Endothelial cell of umbilical vein (primary cell): ENCODE data around the gene PLPP3. TPM values are rescaled to one million over a fixed set of nuclear protein-coding genes. Genes with fewer than 3 reads are reported as not detected.

ENCODE experiments used
- BruUV-seq: library from RNA; stranded (reverse); fragments of 400-500 nt; replicated peaks from 2 replicates; lab custom pipeline; 2021; lab: Mats Ljungman, UMichigan
- CTCF ChIA-PET: fragments of 300-600, 350-600 bp; sonication (Branson Sonifier 250); formaldehyde crosslinking; loops from one replicate; lab custom pipeline; 2021; ENCODE audit warnings: antibody characterized with exemption, inconsistent platforms; lab: Charles Lee
- POLR2A ChIA-PET: fragments of 300-600, 350-600 bp; sonication (Branson Sonifier 250); formaldehyde crosslinking; loops from one replicate; lab custom pipeline; 2021; ENCODE audit warnings: antibody characterized with exemption, inconsistent platforms; lab: Charles Lee
- DNase-seq: peaks from one replicate; pipeline ENCODE4 v3.0.0-alpha.2; 2011; ENCODE audit warnings: low read depth, low spot score
- FAIRE-seq: peaks from 2 replicates; lab custom pipeline; 2011; peaks lifted over from hg19 to GRCh38; lab: Jason Lieb, UNC
- H2AFZ ChIP-seq: 2 replicates; pipeline ENCODE4 v1.6.0; 2012; ENCODE audit warnings: low read depth, low read length, control low read depth, inconsistent platforms
- H3K27ac ChIP-seq: 2 replicates; pipeline ENCODE4 v1.5.1; 2011; ENCODE audit warnings: low read depth, mild to moderate bottlenecking, control low read depth, low read length, moderate library complexity; ENCODE audit not compliant: insufficient read depth
- H3K27me3 ChIP-seq, 2 experiments: 2 replicates each; pipeline versions ENCODE4 v1.6.0 to v1.6.1; 2011; ENCODE audit warnings: low read length in 2 of 2, mixed read lengths in 1 of 2; ENCODE audit not compliant: control insufficient read depth in 2 of 2, insufficient read depth in 2 of 2
- H3K36me3 ChIP-seq, 2 experiments: 2 replicates in 1 of 2; 3 replicates in 1 of 2; pipeline ENCODE4 v1.5.1; 2011; ENCODE audit warnings: low read length in 2 of 2, mild to moderate bottlenecking in 1 of 2, moderate library complexity in 1 of 2; ENCODE audit not compliant: control insufficient read depth in 2 of 2, insufficient read depth in 2 of 2; ENCODE audit errors: extremely low read depth in 1 of 2
- H3K4me1 ChIP-seq: 3 replicates; pipeline ENCODE4 v1.5.1; 2011; ENCODE audit warnings: mild to moderate bottlenecking, low read length; ENCODE audit not compliant: control insufficient read depth, insufficient read depth; ENCODE audit errors: extremely low read depth
- H3K4me2 ChIP-seq: 2 replicates; pipeline ENCODE4 v1.6.1; 2011; ENCODE audit warnings: low read length, control low read depth, mixed read lengths; ENCODE audit not compliant: insufficient read depth
- H3K4me3 ChIP-seq, 3 experiments: fragments of 200-600 bp in 1 of 3; sonication (generic), shearing (Covaris generic) in 1 of 3; replicated peaks in 1 of 3; 2 replicates each; pipeline ENCODE4 v1.5.1; 2011 to 2016; ENCODE audit warnings: control low read depth in 3 of 3, low read length in 3 of 3, mild to moderate bottlenecking in 2 of 3, inconsistent platforms in 1 of 3, low read depth in 1 of 3, moderate library complexity in 1 of 3; ENCODE audit not compliant: insufficient read depth in 1 of 3
- H3K79me2 ChIP-seq: 2 replicates; pipeline ENCODE4 v1.6.0; 2012; ENCODE audit warnings: low read length, inconsistent platforms; ENCODE audit not compliant: control insufficient read depth, insufficient read depth
- H3K9ac ChIP-seq: replicated peaks from 2 replicates; pipeline ENCODE3; 2011; ENCODE audit warnings: low read length, control low read depth; ENCODE audit not compliant: insufficient read depth; ENCODE audit errors: extremely low read depth
- H3K9me1 ChIP-seq: replicated peaks from 3 replicates; pipeline ENCODE4 v1.6.0; 2011; ENCODE audit warnings: mild to moderate bottlenecking, low read length; ENCODE audit not compliant: control insufficient read depth, insufficient read depth; ENCODE audit errors: extremely low read depth
- H3K9me3 ChIP-seq: replicated peaks from 2 replicates; pipeline ENCODE4 v1.5.1; 2012; ENCODE audit warnings: low read length, inconsistent platforms; ENCODE audit not compliant: control insufficient read depth, insufficient read depth
- H4K20me1 ChIP-seq: replicated peaks from 2 replicates; pipeline ENCODE3; 2011; ENCODE audit warnings: mild to moderate bottlenecking, low read length; ENCODE audit not compliant: control insufficient read depth, insufficient read depth; ENCODE audit errors: extremely low read depth
- CTCF ChIP-seq, 2 donors: IDR thresholded peaks; 1 replicate in 1 of 2; 2 replicates in 1 of 2; pipeline ENCODE4 v1.5.1; 2011; ENCODE audit warnings: low read length in 2 of 2, mild to moderate bottlenecking in 2 of 2, moderate library complexity in 2 of 2, control low read depth in 1 of 2, inconsistent platforms in 1 of 2, low read depth in 1 of 2; ENCODE audit not compliant: insufficient read depth in 1 of 2; ENCODE audit errors: extremely low read depth in 1 of 2
- EZH2 ChIP-seq: IDR thresholded peaks from 2 replicates; pipeline ENCODE4 v1.6.1; 2012; ENCODE audit warnings: borderline replicate concordance, low read depth, mild to moderate bottlenecking, moderate library complexity, low read length, inconsistent platforms; ENCODE audit not compliant: severe bottlenecking
- FOS ChIP-seq: IDR thresholded peaks from 2 replicates; pipeline ENCODE4 v1.6.1; 2011; ENCODE audit warnings: mild to moderate bottlenecking, low read length, moderate library complexity, borderline replicate concordance; ENCODE audit not compliant: insufficient read depth
- GATA2 ChIP-seq: IDR thresholded peaks from 2 replicates; pipeline ENCODE4 v1.7.0; 2011; ENCODE audit warnings: low read depth, mild to moderate bottlenecking, moderate library complexity, mixed read lengths, low read length; ENCODE audit not compliant: insufficient read length, insufficient read depth
- JUN ChIP-seq: IDR thresholded peaks from 2 replicates; pipeline ENCODE4 v1.6.1; 2011; ENCODE audit warnings: borderline replicate concordance, low read depth; ENCODE audit not compliant: insufficient read length, insufficient read depth
- MAX ChIP-seq: IDR thresholded peaks from 2 replicates; pipeline ENCODE4 v1.6.1; 2011; ENCODE audit not compliant: insufficient read depth, insufficient read length
- MYC ChIP-seq: IDR thresholded peaks from one replicate; pipeline ENCODE4 v1.6.1; 2011; ENCODE audit warnings: mild to moderate bottlenecking, low read depth, low read length
- POLR2A ChIP-seq: IDR thresholded peaks from 2 replicates; pipeline ENCODE4 v1.6.1; 2012; ENCODE audit warnings: low read depth, mild to moderate bottlenecking, control low read depth, low read length
- POLR2AphosphoS5 ChIP-seq: IDR thresholded peaks from 2 replicates; pipeline ENCODE4 v1.6.1; 2012; ENCODE audit warnings: low read depth, mild to moderate bottlenecking, control low read depth, low read length, moderate library complexity; ENCODE audit not compliant: insufficient read depth
- dilution Hi-C: fragments of 300-500 bp; cut with MboI; formaldehyde crosslinking; loops from one replicate; pipeline ENCODE4 v1.15.0; 2019; ENCODE audit warnings: low sequenced_read_pairs; ENCODE audit not compliant: extremely low pct_ligation_motif_present
- intact Hi-C: fragments of 100-400 bp; cut with micrococcal nuclease; formaldehyde crosslinking; loops from one replicate; pipeline ENCODE4 v1.10.0; 2022
- polyA plus RNA-seq, 4 experiments: library from polyadenylated mRNA; depleted of rRNA in 3 of 4; stranded (reverse) in 3 of 4; unstranded in 1 of 4; fragments of >200 nt; gene quantifications; 2 replicates each; pipeline versions ENCODE4 v1.2.1 to v1.2.3, GENCODE V29; 2011 to 2012; ENCODE audit warnings: missing spikeins in 1 of 4
- total RNA-seq: library from RNA; stranded (reverse); gene quantifications from 2 replicates; pipeline ENCODE4 v1.2.3, GENCODE V29; 2021

PLPP3 gene
- total and polyA plus RNA-seq, 2 donors (not counting 3 experiments of a cell fraction or from before 2014, with no cell fraction given): 11.3 to 14.1 TPM

DNA sequence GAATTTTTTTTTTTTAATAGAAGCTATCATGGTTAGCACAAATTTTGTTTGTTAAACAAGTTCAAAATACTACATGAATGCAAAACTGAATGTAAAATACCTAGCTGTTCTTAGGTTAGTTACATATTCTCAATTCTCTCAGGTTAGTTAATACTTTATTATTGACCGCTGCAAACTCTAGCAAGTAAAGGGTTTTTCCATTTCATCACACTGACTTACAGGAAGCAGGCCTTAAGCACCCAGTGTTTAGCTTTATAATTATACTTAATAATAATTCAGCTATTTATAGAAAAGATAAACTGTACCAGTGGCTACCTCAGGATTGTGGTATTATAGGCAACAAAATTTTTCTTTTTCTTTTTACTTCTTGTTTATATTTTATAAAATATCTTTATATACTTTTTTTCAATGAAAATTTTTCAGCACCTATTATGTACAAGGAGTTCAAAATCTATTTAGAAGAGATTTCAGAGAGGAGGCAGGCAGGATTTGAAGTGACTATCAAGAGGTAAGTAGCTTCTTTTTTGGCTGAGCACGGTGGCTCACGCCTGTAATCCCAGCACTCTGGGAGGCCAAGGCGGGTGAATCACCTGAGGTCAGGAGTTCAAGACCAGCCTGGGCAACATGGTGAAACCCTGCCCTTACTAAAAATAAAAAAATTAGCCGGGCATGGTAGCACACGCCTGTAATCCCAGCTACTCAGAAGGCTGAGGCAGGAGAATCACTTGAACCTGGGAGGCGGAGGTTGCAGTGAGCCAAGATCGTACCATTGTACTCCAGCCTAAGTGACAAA, 17.9 kb downstream of the PLPP3 start:
- Histone ChIP-seq H3K4me2 (no peak overlapping the region), H3K9ac (no peak overlapping the region), H3K4me1 (peaks cover 3% of the 10 kb centered on the region), H3K9me1 (no peaks in the 10 kb centered on the region), H3K9me3 (no peaks in the 10 kb centered on the region), H3K36me3 (no peaks in the 10 kb centered on the region), H3K27ac (no peak overlapping the region), H3K4me3 (no peak overlapping the region), H3K79me2 (peaks cover 3% of the 10 kb centered on the region), H3K27me3 (no peaks in the 10 kb centered on the region), H4K20me1 (no peaks in the 10 kb centered on the region), H2AFZ (no peak overlapping the region)
- DNase-seq (no peak), FAIRE-seq (no peak)
- dilution Hi-C loops (no loop called here), intact Hi-C loops (no loop called here)
- CTCF ChIA-PET: interaction anchor here (0.7 to 1.2 kb wide), 3 partner anchors 11 to 17 kb away, joined by 3 to 4 read pairs (median 3); no protein-coding TSS in a partner anchor
- BruUV-seq: no TSS peak
- POLR2A ChIA-PET: no interaction called here
- TF ChIP-seq GATA2: no peak
- no peak for TF ChIP-seq JUN
- TF ChIP-seq CTCF (IDR thresholded peaks at IDR 0.05; ENCODE audit: extremely low read depth in 1 of 2, insufficient read depth in 1 of 2, low read depth in 1 of 2, low read length in 2 of 2): no peak
- TF ChIP-seq FOS: no peak
- TF ChIP-seq MAX: no peak
- TF ChIP-seq POLR2A: no peak
- TF ChIP-seq MYC: no peak
- no peak for TF ChIP-seq EZH2
- TF ChIP-seq POLR2AphosphoS5: no peak
